GM19455 (cell line): ENCODE results near the gene SMAD3.

ENCODE experiments used
- ATAC-seq: cut with Tn5 transposase; IDR thresholded peaks from one replicate; pipeline ENCODE4 v1.9.1; 2021; ENCODE audit not compliant: unreplicated experiment

SMAD3 gene

DNA sequence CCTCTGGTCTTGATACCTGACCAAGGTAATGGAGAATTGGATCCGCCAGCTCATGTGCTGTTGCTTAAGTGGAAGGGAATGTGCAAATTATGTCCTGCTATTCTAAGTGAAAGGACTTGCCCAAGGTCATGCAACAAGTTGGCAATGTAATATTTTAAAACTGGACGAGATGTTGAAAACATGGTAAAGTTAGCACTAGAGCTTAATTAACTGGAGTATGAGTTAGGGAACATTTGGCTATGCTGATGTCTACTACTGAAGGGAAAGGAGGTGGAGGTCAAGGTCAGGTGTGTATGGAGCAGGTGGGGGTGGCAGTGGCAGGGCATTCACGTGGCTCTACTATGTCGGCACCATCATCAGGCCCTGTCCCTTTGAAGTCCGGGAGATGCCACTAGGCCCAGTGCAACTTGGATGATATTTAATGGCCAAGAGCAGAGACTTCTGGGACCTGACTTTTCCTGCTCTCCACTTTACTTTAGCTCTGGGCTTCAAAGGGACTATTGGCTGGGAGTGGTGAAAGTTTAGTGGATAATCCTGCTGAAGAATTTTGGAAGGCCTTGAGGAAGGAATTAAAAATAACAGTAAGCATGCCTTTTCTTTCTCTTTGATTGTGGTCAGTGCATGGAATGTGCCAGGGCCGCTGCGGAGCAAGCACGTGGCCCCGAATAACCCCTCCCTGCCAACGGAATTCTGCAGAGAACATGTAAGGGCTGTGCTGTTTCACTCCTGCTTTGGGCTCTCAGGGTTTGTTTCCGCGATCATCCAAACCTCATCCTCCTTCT lies 14.9 kb downstream of the SMAD3 start:
- ATAC-seq, result no peak

DNA sequence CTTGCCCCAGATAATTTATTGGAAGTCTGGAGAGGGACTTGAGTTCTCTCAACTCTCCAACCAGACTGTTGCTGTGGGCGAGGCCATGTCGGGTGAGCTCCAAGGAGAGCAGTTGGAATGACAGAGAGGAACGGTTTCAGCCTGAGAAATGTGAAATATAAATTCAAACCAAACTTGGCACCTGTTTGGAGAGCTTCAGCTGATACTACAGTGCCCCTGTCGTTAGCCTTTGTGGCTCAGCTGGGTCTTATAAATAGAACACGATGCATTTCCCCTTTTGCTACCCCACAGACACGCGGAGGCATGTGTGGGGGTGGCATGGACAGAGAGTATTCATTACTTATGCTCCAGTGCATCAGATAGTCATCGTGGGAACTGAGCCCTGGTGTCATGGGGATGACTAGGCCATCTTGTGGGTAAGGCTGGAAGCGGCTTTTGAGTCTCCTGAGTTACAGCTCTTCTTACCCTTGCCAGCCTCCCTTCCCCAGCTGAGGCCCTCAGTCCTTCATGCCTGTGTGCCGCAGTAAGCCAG lies 15.6 kb downstream of the SMAD3 start:
- ATAC-seq, result no peak

DNA sequence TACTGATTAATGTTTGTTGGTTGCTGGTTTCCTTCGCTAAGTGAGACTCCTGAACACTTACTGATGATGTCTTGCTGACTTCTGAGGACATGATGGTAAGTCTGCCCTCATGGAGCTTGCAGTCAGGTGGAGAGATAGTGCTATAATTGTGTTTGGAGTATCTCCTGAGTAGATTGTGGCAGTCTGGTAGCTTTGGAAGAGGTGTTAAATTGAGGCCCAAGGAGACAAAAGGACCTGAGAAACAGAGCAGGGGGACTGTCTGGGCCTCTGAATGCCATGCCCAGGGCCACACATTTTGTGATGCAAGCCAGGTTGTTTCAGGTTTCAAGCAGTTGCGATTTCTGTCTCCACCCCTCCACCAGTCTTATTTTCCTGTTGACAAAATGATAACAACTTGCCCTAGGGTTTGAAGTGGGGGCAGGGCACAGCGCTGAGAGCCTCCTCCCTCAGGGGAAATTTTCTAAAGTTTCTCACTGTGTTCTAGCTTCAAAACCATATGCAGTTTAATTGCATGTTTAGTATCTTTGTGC lies 16.7 kb downstream of the SMAD3 start:
- no peak for ATAC-seq

DNA sequence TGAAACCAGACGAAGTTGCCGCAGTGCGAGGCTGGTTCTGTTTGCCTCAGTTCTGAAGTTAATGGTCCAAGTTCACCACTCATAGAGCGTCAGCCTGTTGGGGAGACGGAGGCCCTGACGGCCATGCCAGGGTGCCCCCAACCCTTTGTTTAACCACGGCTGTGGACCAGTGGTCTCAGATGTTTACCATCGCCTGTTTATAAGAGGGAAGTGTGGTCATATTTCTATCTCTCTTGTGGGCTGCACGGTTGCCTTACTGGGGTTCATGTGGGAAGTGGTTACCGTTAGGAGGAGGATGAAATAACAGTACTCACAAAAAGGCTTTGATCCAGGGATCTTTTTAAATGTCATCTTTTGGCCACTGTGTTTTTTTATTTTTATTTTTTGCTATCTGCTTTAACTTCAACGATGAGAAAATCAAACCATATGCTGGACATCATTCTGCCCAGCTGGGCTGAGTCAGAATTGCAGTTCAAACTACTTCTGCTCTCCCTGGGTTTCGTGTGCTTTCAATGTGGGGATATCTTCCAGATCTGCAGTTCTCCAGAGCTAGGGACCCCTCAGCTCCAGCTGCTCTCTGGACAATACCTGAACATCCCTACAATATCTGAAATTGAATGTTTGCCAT lies 17.8 kb downstream of the SMAD3 start:
- ATAC-seq, result no peak

DNA sequence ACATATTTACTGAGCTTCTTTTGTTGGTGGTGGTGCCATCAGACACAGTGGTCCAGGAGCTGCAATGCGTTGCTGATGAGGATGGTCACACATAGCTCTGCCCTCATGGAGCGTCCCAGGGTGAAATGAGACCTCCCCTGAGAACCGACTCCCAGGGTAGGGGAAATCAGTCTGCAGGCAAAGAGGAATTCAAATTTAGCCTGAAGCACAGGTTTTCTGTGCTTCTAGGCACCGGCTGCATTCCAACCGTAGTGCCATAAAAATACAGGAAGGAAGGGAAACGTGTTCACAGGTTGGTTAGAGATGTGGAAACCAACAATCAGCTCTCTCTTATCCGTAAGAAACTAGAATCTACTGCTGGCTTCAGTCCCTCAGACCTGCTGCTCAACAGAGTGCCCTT lies 19.2 kb downstream of the SMAD3 start:
- no peak for ATAC-seq

DNA sequence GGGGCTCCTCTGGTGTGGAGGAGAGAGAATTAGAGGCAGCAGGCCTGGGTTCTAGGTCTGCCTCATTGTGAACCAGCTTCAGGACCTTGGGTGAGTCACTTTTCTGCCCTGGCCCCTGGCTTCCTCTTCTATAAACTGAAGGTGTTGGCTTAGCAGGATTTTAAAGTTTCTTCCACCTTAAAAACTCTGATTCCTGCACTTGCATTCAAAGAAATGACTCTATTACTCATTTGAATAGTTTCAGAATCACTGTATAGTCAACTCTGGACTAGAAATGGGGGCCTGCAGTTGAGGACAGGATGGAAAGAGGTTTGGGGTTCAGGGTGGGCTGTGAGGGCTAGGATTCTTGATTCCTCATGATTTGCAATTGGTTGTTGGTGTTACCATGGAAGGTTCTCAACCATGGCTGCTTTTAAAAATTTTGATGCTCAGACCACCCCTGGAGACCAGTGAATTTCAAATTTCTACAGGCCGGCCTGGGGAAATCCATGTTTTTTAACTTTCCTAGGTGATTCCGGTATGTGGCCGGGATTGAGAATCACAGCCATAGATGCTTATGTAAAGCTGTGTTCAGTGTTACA lies 19.9 kb downstream of the SMAD3 start:
- no peak for ATAC-seq

DNA sequence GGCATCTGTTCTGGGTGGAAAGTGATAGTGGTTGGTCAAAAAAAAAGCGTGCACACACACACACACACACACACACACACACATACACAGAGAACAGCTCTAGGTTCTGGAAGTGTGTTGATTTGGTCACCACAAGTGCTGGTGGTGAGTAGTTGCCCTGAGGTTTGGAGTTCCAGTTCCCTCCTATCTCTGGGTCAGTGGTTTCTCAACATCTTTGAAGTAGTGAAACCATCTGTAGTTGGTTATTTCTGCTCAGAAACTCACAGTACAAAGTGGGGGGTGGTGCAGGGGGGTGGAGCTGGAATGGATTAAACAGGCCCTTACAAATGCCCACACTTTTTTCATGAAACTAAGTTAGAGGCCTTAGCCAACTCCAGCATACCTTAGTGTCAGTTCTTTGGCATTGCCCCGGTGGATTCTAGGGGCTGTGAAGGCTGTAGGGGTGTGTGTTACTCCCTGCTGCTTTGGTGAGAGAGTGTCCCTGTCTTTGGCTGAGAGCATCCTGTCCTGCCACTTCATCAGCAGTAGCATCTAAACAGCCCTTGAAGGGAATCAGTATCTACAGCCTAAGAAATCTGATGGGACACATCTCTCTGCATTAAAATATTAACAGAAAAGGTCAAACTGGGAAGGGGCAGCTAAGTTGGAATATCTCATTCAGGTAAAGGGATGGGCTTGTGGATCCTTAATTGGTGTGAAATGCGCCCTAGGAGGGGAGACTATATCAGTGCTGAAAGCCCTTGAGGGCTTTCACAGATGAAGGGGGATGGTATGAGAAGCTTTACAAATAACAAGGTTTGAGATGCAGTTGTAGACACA lies 20.6 kb downstream of the SMAD3 start:
- peak; percentile 45 for ATAC-seq

DNA sequence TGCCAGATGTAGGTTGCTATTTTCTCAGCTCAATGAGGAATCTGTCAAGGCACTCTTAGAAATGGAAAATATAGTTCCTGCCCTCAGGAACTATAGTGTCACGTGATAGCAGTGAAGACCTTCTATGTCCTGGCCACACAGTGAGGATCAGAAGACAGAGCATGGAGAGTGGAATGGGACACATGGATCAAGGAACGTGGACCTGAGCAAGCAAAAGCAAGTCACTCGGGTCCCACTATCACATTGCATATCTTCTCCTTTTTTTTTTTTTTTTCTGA lies 21.2 kb downstream of the SMAD3 start:
- ATAC-seq, result no peak

DNA sequence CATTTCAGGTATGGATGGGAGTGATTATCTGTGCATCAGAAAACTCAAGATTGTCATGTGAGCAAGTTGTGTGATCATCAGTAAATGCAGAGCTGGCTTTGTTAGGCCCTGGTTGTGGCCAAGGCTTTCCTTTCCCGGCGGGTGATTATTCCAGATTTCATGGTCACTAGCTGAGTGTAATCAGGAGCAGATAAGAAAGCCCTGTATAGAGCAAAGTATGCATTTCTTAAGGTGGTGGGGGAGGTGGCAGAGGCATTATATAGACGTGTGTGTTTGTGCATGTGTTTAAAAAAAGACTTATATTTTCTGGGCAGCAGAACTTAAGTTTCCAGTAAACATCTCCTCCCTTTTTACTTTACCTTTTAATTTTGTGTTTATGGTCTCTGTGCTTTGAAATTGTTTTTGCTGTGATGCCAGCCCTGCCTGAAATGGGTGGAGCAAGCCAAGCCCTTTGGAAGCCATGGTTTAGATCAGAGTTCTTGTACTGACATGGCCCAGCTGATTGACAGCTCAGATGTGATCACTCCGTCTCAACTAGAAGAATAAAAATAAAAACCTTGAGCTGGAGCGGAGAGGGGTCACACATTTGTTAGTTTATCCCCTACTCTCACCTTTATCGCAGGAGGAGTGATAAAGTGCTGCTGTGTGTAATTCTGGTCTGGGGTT lies 22.2 kb downstream of the SMAD3 start:
- ATAC-seq, result no peak

DNA sequence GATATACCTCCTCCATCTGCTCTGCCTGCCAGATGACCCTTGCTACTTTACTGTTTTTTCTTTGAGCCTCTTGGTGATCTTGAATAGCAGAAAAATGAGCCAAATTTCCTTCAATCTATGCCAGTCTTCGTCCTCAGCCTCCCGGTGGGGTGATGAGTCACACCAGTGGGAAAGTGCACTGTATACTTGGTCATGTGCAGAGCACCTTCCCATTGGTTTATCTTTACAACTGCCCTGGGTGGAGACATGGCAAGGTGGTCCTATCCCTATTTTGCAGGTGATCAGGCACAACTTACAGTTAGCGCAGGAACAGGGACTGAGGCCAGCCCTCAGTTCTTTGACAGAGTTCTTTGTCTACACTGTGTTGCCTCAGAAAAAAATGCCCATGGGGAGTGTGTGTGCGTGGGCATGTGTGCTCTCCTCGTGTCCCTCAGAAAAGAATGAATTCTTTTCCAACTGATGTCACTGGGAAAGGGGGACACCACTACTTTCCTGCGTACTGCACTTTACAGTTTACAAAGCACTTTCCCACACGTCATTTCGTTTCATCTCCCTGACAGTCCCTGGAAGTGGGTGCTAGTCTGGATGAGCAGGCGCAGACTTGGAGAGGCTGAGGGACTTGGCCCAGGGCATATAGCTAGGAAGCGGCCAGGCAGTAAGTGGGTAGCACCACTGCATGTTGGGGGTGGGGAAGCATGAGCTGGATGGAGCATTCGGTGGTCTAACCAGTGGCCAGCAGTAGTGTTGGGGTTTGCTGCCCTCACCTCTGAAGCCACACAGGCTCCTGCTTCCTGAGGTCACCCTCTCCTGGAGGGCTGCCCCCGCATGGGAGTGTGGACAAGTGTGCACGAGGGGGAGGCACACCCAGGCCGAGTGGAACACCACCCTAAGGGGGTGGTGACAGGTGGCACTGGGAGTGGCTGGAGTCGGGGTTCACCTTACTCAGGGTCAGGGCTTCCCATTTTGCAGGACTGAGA lies 24.1 kb downstream of the SMAD3 start:
- ATAC-seq, result no peak

DNA sequence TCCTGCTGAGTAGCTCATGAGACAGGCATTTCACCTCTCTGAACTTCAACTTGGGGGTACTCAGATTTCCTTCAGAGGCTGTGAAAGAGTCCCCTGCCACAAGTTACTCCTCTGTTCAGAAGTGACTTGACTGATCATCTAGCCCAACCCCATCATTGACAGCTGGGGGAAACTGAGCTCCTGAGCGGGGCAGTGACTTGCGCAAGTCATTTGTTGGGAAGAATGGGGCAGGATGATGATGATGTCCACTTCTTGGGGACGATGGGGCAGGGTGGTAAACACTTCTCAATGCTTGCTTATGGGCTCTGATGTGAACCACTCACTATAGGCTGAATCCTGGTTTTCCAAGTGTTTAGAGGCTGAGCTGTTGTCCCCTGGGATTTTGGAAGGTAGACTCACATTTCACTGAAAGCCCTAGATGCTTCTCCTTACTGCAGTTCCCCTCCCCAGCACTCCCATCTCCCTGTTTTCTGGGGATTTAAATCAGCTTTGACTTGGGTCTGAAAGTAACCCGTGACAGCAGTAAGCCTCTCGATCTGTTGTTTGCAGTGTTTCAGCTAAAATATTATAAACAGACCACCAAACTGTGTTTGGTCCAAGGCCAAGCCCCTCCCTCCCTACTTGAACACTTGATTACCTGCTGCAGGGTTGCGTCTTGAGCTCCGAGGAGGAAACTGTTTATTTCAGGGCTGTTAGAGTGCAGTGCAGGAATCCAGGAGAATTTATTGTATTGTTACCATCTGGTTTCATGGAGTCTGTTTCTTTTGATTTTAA lies 25.1 kb downstream of the SMAD3 start:
- no peak for ATAC-seq

DNA sequence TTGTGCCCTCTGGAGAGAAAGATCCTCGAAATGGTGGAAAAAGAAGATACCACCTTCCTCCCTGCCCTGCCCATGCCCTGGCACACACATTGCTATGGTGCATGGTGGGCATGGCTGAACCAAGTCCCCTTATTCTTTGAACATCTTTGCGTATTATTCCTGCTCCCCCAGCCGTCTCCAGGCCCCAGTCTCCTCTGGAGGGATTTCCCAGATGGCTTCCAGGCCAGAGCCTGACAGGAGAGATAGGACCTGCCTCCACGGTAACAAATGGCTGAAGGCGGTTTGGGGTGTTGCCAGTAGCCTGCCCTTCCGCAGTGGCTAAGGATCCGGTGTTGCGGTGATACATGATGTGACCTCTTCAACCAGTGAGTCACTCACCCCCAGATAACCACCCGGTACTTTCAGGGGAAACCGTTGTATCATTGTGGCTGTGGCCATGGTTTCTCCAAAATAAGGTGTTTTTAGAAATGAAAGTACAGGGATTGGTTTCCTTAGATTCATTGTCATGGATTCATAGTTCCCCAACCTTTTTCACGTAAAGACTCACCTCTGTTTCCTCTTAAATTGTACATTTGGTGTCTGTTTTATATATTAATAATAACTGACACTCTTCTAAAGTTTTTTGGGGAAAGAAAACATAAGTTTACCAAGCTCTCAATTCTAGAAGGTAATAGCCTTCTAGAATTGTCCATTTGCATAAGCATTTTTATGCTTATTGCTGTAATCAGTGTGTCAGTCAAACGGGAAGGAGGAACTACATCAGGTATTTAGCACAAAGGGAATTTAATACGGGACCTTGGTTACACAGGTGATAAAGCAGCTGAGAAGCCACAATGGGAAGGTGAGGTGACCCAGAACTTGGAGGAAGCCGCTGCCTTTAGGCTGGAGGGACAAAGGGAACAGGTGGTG lies 25.9 kb downstream of the SMAD3 start:
- peak; percentile 55 for ATAC-seq

DNA sequence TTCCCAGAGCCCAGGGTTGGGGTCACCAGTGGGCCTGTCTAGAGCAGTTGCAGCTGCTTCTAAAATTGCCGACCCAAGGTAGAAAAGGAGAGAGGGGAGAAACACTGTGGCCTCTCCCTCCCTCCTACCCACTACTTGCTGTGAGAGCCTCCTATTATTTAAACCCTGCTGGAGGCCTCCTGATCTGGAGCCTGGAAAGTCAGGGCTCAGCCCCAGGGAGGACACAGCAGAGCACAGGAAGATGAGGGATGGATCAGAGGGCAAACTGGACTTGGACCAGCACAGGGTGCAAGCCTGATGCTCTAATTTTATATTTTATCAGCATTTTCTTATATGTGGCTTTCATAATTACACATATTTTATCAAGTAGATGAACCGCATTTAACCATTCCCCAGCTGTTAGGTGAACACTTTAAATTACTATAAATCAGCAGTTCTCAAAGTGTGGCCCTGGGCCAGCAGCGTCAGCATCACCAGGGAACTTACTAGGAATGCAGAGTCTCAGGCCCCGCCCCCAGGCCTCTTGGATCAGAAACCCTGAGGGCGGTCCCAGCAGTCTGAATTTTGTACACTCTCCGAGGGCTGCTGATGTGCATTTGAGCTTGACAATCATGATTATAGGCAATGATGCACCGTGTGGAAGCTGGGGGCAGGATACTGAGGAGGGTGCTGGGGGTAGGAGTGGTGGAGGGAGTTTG lies 26.7 kb downstream of the SMAD3 start:
- no peak for ATAC-seq

DNA sequence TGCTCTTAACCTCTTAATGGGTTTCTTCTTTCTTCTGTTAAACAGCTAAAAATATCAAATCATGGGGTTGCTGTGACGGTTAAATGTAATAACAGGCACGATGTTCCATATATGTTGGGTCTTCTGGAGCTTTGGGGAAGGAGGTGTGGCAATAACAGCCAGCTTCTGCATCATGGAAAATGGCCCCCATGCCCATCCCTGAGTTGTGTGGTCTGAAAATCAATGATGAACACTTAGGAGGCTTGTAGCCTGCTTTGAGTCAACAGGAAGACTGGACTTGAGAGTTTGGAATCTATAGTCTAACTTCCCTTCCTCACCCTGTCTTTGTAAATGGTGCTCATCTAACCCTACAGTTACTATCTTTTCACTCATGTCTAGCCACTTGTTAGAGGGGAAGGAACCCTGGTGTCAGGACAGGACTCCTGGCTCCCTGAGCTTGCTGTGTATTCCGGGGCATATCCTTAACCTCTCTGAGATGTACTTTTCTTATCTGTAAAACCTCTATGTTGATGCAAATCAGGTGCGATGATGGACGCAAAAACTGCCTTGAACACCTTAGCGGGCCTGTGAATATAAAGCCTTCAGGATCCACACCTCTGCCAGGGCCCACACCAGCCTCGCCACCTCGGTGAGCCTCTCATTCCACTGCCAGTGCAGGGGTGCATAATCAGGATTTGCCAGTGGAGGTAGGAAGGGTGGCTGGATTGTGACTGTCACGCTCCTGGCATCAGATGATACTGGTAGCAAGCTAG lies 27.5 kb downstream of the SMAD3 start:
- no peak for ATAC-seq

DNA sequence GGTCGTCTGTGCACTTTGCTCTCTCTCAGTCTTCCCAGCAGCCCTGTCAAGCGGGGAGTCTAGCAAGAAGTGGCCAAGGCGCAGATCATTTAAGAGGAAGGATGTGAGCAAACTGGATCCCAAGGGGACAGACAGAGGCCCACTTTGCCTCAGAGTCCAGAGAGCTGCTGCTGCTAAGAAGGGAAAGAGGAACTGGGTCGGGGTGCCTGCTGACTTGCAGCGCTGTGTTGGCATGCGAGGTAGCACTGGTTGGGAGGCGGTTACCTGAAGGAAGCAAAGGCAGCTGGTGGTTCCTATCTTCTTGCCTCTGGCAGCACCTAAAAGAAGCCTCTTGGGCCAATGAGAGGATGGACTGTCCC lies 28.1 kb downstream of the SMAD3 start:
- no peak for ATAC-seq

DNA sequence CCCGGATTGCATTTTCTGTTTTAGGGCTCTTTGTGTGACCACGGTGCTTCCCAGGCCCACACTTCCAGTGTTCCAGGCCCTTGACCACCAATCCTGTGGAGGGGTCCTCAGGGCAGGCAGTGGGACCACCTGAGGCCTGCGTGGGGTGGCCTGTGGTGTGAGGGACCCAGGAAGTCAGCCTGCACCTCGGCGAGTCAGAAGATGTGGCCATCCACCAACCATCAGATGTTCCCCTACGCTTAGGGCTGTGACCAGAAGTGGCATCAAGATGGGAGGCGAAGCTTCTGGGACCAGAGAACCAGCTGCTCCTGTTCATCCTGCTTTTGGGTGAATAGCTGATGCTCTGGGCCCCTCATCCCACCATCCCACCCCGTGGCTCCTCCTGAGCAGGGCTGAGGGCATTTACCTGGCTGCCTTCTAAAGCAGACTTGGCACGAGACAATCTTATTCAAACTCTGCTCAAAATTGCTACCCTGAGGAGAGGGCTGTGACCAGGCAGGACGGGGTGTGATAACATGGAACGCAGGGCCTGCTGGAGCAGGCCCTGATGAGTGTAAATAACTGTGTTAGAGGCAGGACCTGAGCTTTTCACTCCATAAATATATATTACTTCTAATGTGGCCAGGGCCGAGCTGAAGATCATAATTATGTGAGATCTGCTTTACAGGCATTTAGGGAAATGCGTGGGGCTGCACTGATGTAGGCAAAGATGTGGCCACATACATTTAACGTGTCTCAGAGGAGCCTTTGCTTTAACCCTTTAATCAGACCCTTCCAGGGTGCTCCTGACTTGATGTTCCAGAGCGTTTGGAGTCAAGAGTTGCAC lies 28.8 kb downstream of the SMAD3 start:
- ATAC-seq, result no peak
